Activated T-helper 1 cell treated with anti-CD3 and anti-CD28 coated beads, Interleukin-12 subunit alpha, Interleukin-12 subunit beta, Interleukin-2, Interleukin-4 antibody, amounts not matched to agents 30 ng/mL and 10 ng/mL and 1 ng/mL, durations not matched to agents 14 hours and 24 hours and 36 hours (primary cell): ENCODE data around the gene KCNB1. TPM values are rescaled to one million over a fixed set of nuclear protein-coding genes. Genes with fewer than 3 reads are reported as not detected.

Experiments used
- DNase-seq: peaks from one replicate; pipeline ENCODE4 v3.0.0; 2021; ENCODE audit warnings: low spot score
- H3K27ac Mint-ChIP-seq: one replicate; pipeline ENCODE4 v1.8.0; 2021; ENCODE audit warnings: mild to moderate bottlenecking, mixed read lengths
- H3K27me3 Mint-ChIP-seq: one replicate; pipeline ENCODE4 v1.8.0; 2022; ENCODE audit warnings: mild to moderate bottlenecking, moderate library complexity, mixed read lengths; ENCODE audit not compliant: insufficient read depth
- H3K36me3 Mint-ChIP-seq: one replicate; pipeline ENCODE4 v1.8.0; 2021; ENCODE audit warnings: low read depth, mixed read lengths
- H3K4me1 Mint-ChIP-seq: one replicate; pipeline ENCODE4 v1.8.0; 2021; ENCODE audit warnings: low read depth, mixed read lengths
- H3K4me3 Mint-ChIP-seq: one replicate; pipeline ENCODE4 v1.8.0; 2021; ENCODE audit warnings: mild to moderate bottlenecking, moderate library complexity, mixed read lengths
- H3K9me3 Mint-ChIP-seq: one replicate; pipeline ENCODE4 v1.8.0; 2021; ENCODE audit warnings: mixed read lengths
- intact Hi-C: fragments of 100-400 bp; cut with micrococcal nuclease; formaldehyde crosslinking; loops from one replicate; pipeline ENCODE4 v1.15.1; 2024
- total RNA-seq: library from RNA; stranded (reverse); gene quantifications from 2 replicates; pipeline ENCODE4 v1.2.3, GENCODE V29; 2022

The KCNB1 gene
- total RNA-seq, 1 donor from 2014 or later = 0.08 TPM

GRCh38 chr20:49337357-49337756 is 145.1 kb downstream of the KCNB1 start:
- intact Hi-C loops = no loop called here
- Mint-ChIP-seq H3K9me3 (no peaks in the 10 kb centered on the region), H3K36me3 (no peaks in the 10 kb centered on the region), H3K4me3 (no peak overlapping the region), H3K27ac (no peak overlapping the region), H3K27me3 (peaks cover 16% of the 10 kb centered on the region), H3K4me1 (no peaks in the 10 kb centered on the region)
- DNase-seq = no peak

GRCh38 chr20:49336786-49337185 is 145.7 kb downstream of the KCNB1 start:
- Mint-ChIP-seq H3K4me3 (no peak overlapping the region), H3K36me3 (no peaks in the 10 kb centered on the region), H3K27ac (no peak overlapping the region), H3K27me3 (peaks cover 12% of the 10 kb centered on the region), H3K9me3 (no peaks in the 10 kb centered on the region), H3K4me1 (no peaks in the 10 kb centered on the region)
- intact Hi-C loops = no loop called here
- DNase-seq = no peak

- H3K9me3 Mint-ChIP-seq = no peaks in the 10 kb centered on the region
- H3K27ac Mint-ChIP-seq = no peak overlapping the region
- no peaks in the 10 kb centered on the region for H3K4me1 Mint-ChIP-seq
- no peaks in the 10 kb centered on the region for H3K36me3 Mint-ChIP-seq
- intact Hi-C loops = no loop called here
- H3K27me3 Mint-ChIP-seq = peaks cover 15% of the 10 kb centered on the region
- no peak overlapping the region for H3K4me3 Mint-ChIP-seq
- no peak for DNase-seq
Observed at GRCh38 chr20:49335476-49335875, 147.0 kb downstream of the KCNB1 start.

- intact Hi-C loops = loop anchor here (5.0 kb wide), 1 partner anchor 516 kb away; no protein-coding TSS in a partner anchor
- H3K4me3 Mint-ChIP-seq = no peak overlapping the region
Observed at GRCh38 chr20:49330701-49331615, 151.5 kb downstream of the KCNB1 start.

GRCh38 chr20:49328790-49329189 is 153.7 kb downstream of the KCNB1 start:
- H3K9me3 Mint-ChIP-seq = no peaks in the 10 kb centered on the region
- H3K4me1 Mint-ChIP-seq = peaks cover 15% of the 10 kb centered on the region
- H3K36me3 Mint-ChIP-seq = no peaks in the 10 kb centered on the region
- H3K27me3 Mint-ChIP-seq = peaks cover 31% of the 10 kb centered on the region
- DNase-seq = no peak
- intact Hi-C loops = no loop called here
- no peak overlapping the region for H3K4me3 Mint-ChIP-seq
- no peak overlapping the region for H3K27ac Mint-ChIP-seq

More at GRCh38 chr20:49330701-49331615, 151.5 kb downstream of the KCNB1 start:
- DNase-seq = no peak
- Mint-ChIP-seq H3K27ac (no peak overlapping the region), H3K36me3 (no peaks in the 10 kb centered on the region), H3K4me1 (no peaks in the 10 kb centered on the region), H3K27me3 (peaks cover 28% of the 10 kb centered on the region), H3K9me3 (no peaks in the 10 kb centered on the region)

GRCh38 chr20:49326026-49326425 is 156.4 kb downstream of the KCNB1 start:
- no peak for DNase-seq
- Mint-ChIP-seq H3K9me3 (no peaks in the 10 kb centered on the region), H3K27me3 (peaks cover 32% of the 10 kb centered on the region), H3K36me3 (no peaks in the 10 kb centered on the region), H3K4me3 (no peak overlapping the region), H3K4me1 (peaks cover 29% of the 10 kb centered on the region), H3K27ac (no peak overlapping the region)
- intact Hi-C loops = no loop called here

- Mint-ChIP-seq H3K27ac (peak overlapping the region; percentile 14), H3K27me3 (peaks cover 43% of the 10 kb centered on the region), H3K36me3 (no peaks in the 10 kb centered on the region), H3K9me3 (no peaks in the 10 kb centered on the region), H3K4me3 (no peak overlapping the region), H3K4me1 (peaks cover 30% of the 10 kb centered on the region)
- no peak for DNase-seq
- intact Hi-C loops = no loop called here
Observed at GRCh38 chr20:49324306-49324705, 158.2 kb downstream of the KCNB1 start.

- H3K27ac Mint-ChIP-seq = peak overlapping the region; percentile 6
- H3K9me3 Mint-ChIP-seq = no peaks in the 10 kb centered on the region
- H3K27me3 Mint-ChIP-seq = peaks cover 44% of the 10 kb centered on the region
- H3K4me1 Mint-ChIP-seq = peaks cover 35% of the 10 kb centered on the region
- no peak overlapping the region for H3K4me3 Mint-ChIP-seq
- intact Hi-C loops = loop anchor here (1.0 kb wide), 1 partner anchor 45 kb away; the partner anchor contains the start of gene ZNFX1
- peak; percentile 30 for DNase-seq
- H3K36me3 Mint-ChIP-seq = no peaks in the 10 kb centered on the region
Observed at GRCh38 chr20:49323622-49324238, 158.7 kb downstream of the KCNB1 start.

- intact Hi-C loops = no loop called here
- no peak for DNase-seq
- H3K36me3 Mint-ChIP-seq = no peaks in the 10 kb centered on the region
- H3K9me3 Mint-ChIP-seq = no peaks in the 10 kb centered on the region
- H3K4me1 Mint-ChIP-seq = peaks cover 37% of the 10 kb centered on the region
- no peak overlapping the region for H3K4me3 Mint-ChIP-seq
- peaks cover 61% of the 10 kb centered on the region for H3K27me3 Mint-ChIP-seq
- no peak overlapping the region for H3K27ac Mint-ChIP-seq
Observed at GRCh38 chr20:49320460-49320859, 162.0 kb downstream of the KCNB1 start.

GRCh38 chr20:49319208-49319809 is 163.2 kb downstream of the KCNB1 start:
- no peaks in the 10 kb centered on the region for H3K9me3 Mint-ChIP-seq
- H3K4me3 Mint-ChIP-seq = no peak overlapping the region
- DNase-seq = no peak
- peaks cover 63% of the 10 kb centered on the region for H3K27me3 Mint-ChIP-seq
- H3K27ac Mint-ChIP-seq = no peak overlapping the region
- no peaks in the 10 kb centered on the region for H3K36me3 Mint-ChIP-seq
- intact Hi-C loops = no loop called here
- H3K4me1 Mint-ChIP-seq = peaks cover 28% of the 10 kb centered on the region

- no peak for DNase-seq
- Mint-ChIP-seq H3K27me3 (peaks cover 66% of the 10 kb centered on the region), H3K9me3 (no peaks in the 10 kb centered on the region), H3K27ac (no peak overlapping the region), H3K36me3 (no peaks in the 10 kb centered on the region), H3K4me1 (peaks cover 21% of the 10 kb centered on the region), H3K4me3 (peak overlapping the region; percentile 72)
- intact Hi-C loops = no loop called here
Observed at GRCh38 chr20:49318430-49319207, 163.8 kb downstream of the KCNB1 start.

- Mint-ChIP-seq H3K27me3 (peaks cover 66% of the 10 kb centered on the region), H3K27ac (no peak overlapping the region), H3K4me1 (peaks cover 15% of the 10 kb centered on the region), H3K9me3 (no peaks in the 10 kb centered on the region), H3K36me3 (no peaks in the 10 kb centered on the region), H3K4me3 (peak overlapping the region; percentile 22)
- DNase-seq = no peak
- intact Hi-C loops = no loop called here
Observed at GRCh38 chr20:49318091-49318429, 164.4 kb downstream of the KCNB1 start.
